HCT116 (cell line): ENCODE data around the gene DOCK4.

Experiments used
- CEBPB ChIP-seq: IDR thresholded peaks from 2 replicates; pipeline ENCODE4 v1.6.1; 2012; ENCODE audit warnings: low read depth
- CTCF ChIP-seq, 3 experiments: fragments of 200-600 bp in 1 of 3; sonication (generic) in 1 of 3; IDR thresholded peaks in 2 of 3; conservative IDR thresholded peaks in 1 of 3; 2 replicates each; pipeline ENCODE4 v1.5.1; 2012 to 2017; ENCODE audit warnings: low read depth in 2 of 3, low read length in 2 of 3, antibody characterized with exemption in 1 of 3, borderline replicate concordance in 1 of 3, control low read depth in 1 of 3, mild to moderate bottlenecking in 1 of 3, mixed read lengths in 1 of 3, mixed run types in 1 of 3, moderate library complexity in 1 of 3; ENCODE audit not compliant: insufficient read depth in 1 of 3
- POLR2A ChIP-seq: IDR thresholded peaks from 2 replicates; pipeline ENCODE4 v1.7.0; 2011; ENCODE audit warnings: borderline replicate concordance; ENCODE audit not compliant: insufficient read depth, insufficient read length; ENCODE audit errors: extremely low read depth
- RAD21 ChIP-seq: IDR thresholded peaks from 2 replicates; pipeline ENCODE4 v1.6.1; 2012; ENCODE audit warnings: low read depth, mild to moderate bottlenecking

- no peak for TF ChIP-seq CTCF (IDR thresholded peaks at IDR 0.05 in 2 of 3, conservative IDR thresholded peaks at IDR 0.05 in 1 of 3; ENCODE audit: borderline replicate concordance in 1 of 3, insufficient read depth in 1 of 3, low read depth in 2 of 3, low read length in 2 of 3)
- TF ChIP-seq RAD21: no peak
- no peak for TF ChIP-seq POLR2A
- no peak for TF ChIP-seq CEBPB
Observed at GRCh38 chr7:111998326-111998725, 207.9 kb downstream of the DOCK4 start.
